Endothelial cell of umbilical vein (primary cell): ENCODE measurements around the gene MMAA. TPM values are rescaled to one million over a fixed set of nuclear protein-coding genes. Genes with fewer than 3 reads are reported as not detected.

Experiments
- BruUV-seq: library from RNA; stranded (reverse); fragments of 400-500 nt; replicated peaks from 2 replicates; lab custom pipeline; 2021; lab: Mats Ljungman, UMichigan
- CTCF ChIA-PET: fragments of 300-600, 350-600 bp; sonication (Branson Sonifier 250); formaldehyde crosslinking; loops from one replicate; lab custom pipeline; 2021; ENCODE audit warnings: antibody characterized with exemption, inconsistent platforms; lab: Charles Lee
- POLR2A ChIA-PET: fragments of 300-600, 350-600 bp; sonication (Branson Sonifier 250); formaldehyde crosslinking; loops from one replicate; lab custom pipeline; 2021; ENCODE audit warnings: antibody characterized with exemption, inconsistent platforms; lab: Charles Lee
- DNase-seq: peaks from one replicate; pipeline ENCODE4 v3.0.0-alpha.2; 2011; ENCODE audit warnings: low read depth, low spot score
- FAIRE-seq: peaks from 2 replicates; lab custom pipeline; 2011; peaks lifted over from hg19 to GRCh38; lab: Jason Lieb, UNC
- H2AFZ ChIP-seq: 2 replicates; pipeline ENCODE4 v1.6.0; 2012; ENCODE audit warnings: low read depth, low read length, control low read depth, inconsistent platforms
- H3K27ac ChIP-seq: 2 replicates; pipeline ENCODE4 v1.5.1; 2011; ENCODE audit warnings: low read depth, mild to moderate bottlenecking, control low read depth, low read length, moderate library complexity; ENCODE audit not compliant: insufficient read depth
- H3K27me3 ChIP-seq, 2 experiments: 2 replicates each; pipeline versions ENCODE4 v1.6.0 to v1.6.1; 2011; ENCODE audit warnings: low read length in 2 of 2, mixed read lengths in 1 of 2; ENCODE audit not compliant: control insufficient read depth in 2 of 2, insufficient read depth in 2 of 2
- H3K36me3 ChIP-seq, 2 experiments: 2 replicates in 1 of 2; 3 replicates in 1 of 2; pipeline ENCODE4 v1.5.1; 2011; ENCODE audit warnings: low read length in 2 of 2, mild to moderate bottlenecking in 1 of 2, moderate library complexity in 1 of 2; ENCODE audit not compliant: control insufficient read depth in 2 of 2, insufficient read depth in 2 of 2; ENCODE audit errors: extremely low read depth in 1 of 2
- H3K4me1 ChIP-seq: 3 replicates; pipeline ENCODE4 v1.5.1; 2011; ENCODE audit warnings: mild to moderate bottlenecking, low read length; ENCODE audit not compliant: control insufficient read depth, insufficient read depth; ENCODE audit errors: extremely low read depth
- H3K4me2 ChIP-seq: 2 replicates; pipeline ENCODE4 v1.6.1; 2011; ENCODE audit warnings: low read length, control low read depth, mixed read lengths; ENCODE audit not compliant: insufficient read depth
- H3K4me3 ChIP-seq, 3 experiments: fragments of 200-600 bp in 1 of 3; sonication (generic), shearing (Covaris generic) in 1 of 3; replicated peaks in 1 of 3; 2 replicates each; pipeline ENCODE4 v1.5.1; 2011 to 2016; ENCODE audit warnings: control low read depth in 3 of 3, low read length in 3 of 3, mild to moderate bottlenecking in 2 of 3, inconsistent platforms in 1 of 3, low read depth in 1 of 3, moderate library complexity in 1 of 3; ENCODE audit not compliant: insufficient read depth in 1 of 3
- H3K79me2 ChIP-seq: 2 replicates; pipeline ENCODE4 v1.6.0; 2012; ENCODE audit warnings: low read length, inconsistent platforms; ENCODE audit not compliant: control insufficient read depth, insufficient read depth
- H3K9ac ChIP-seq: replicated peaks from 2 replicates; pipeline ENCODE3; 2011; ENCODE audit warnings: low read length, control low read depth; ENCODE audit not compliant: insufficient read depth; ENCODE audit errors: extremely low read depth
- H3K9me1 ChIP-seq: replicated peaks from 3 replicates; pipeline ENCODE4 v1.6.0; 2011; ENCODE audit warnings: mild to moderate bottlenecking, low read length; ENCODE audit not compliant: control insufficient read depth, insufficient read depth; ENCODE audit errors: extremely low read depth
- H3K9me3 ChIP-seq: replicated peaks from 2 replicates; pipeline ENCODE4 v1.5.1; 2012; ENCODE audit warnings: low read length, inconsistent platforms; ENCODE audit not compliant: control insufficient read depth, insufficient read depth
- H4K20me1 ChIP-seq: replicated peaks from 2 replicates; pipeline ENCODE3; 2011; ENCODE audit warnings: mild to moderate bottlenecking, low read length; ENCODE audit not compliant: control insufficient read depth, insufficient read depth; ENCODE audit errors: extremely low read depth
- CTCF ChIP-seq, 2 donors: IDR thresholded peaks; 1 replicate in 1 of 2; 2 replicates in 1 of 2; pipeline ENCODE4 v1.5.1; 2011; ENCODE audit warnings: low read length in 2 of 2, mild to moderate bottlenecking in 2 of 2, moderate library complexity in 2 of 2, control low read depth in 1 of 2, inconsistent platforms in 1 of 2, low read depth in 1 of 2; ENCODE audit not compliant: insufficient read depth in 1 of 2; ENCODE audit errors: extremely low read depth in 1 of 2
- EZH2 ChIP-seq: IDR thresholded peaks from 2 replicates; pipeline ENCODE4 v1.6.1; 2012; ENCODE audit warnings: borderline replicate concordance, low read depth, mild to moderate bottlenecking, moderate library complexity, low read length, inconsistent platforms; ENCODE audit not compliant: severe bottlenecking
- FOS ChIP-seq: IDR thresholded peaks from 2 replicates; pipeline ENCODE4 v1.6.1; 2011; ENCODE audit warnings: mild to moderate bottlenecking, low read length, moderate library complexity, borderline replicate concordance; ENCODE audit not compliant: insufficient read depth
- GATA2 ChIP-seq: IDR thresholded peaks from 2 replicates; pipeline ENCODE4 v1.7.0; 2011; ENCODE audit warnings: low read depth, mild to moderate bottlenecking, moderate library complexity, mixed read lengths, low read length; ENCODE audit not compliant: insufficient read length, insufficient read depth
- JUN ChIP-seq: IDR thresholded peaks from 2 replicates; pipeline ENCODE4 v1.6.1; 2011; ENCODE audit warnings: borderline replicate concordance, low read depth; ENCODE audit not compliant: insufficient read length, insufficient read depth
- MAX ChIP-seq: IDR thresholded peaks from 2 replicates; pipeline ENCODE4 v1.6.1; 2011; ENCODE audit not compliant: insufficient read depth, insufficient read length
- MYC ChIP-seq: IDR thresholded peaks from one replicate; pipeline ENCODE4 v1.6.1; 2011; ENCODE audit warnings: mild to moderate bottlenecking, low read depth, low read length
- POLR2A ChIP-seq: IDR thresholded peaks from 2 replicates; pipeline ENCODE4 v1.6.1; 2012; ENCODE audit warnings: low read depth, mild to moderate bottlenecking, control low read depth, low read length
- POLR2AphosphoS5 ChIP-seq: IDR thresholded peaks from 2 replicates; pipeline ENCODE4 v1.6.1; 2012; ENCODE audit warnings: low read depth, mild to moderate bottlenecking, control low read depth, low read length, moderate library complexity; ENCODE audit not compliant: insufficient read depth
- dilution Hi-C: fragments of 300-500 bp; cut with MboI; formaldehyde crosslinking; loops from one replicate; pipeline ENCODE4 v1.15.0; 2019; ENCODE audit warnings: low sequenced_read_pairs; ENCODE audit not compliant: extremely low pct_ligation_motif_present
- intact Hi-C: fragments of 100-400 bp; cut with micrococcal nuclease; formaldehyde crosslinking; loops from one replicate; pipeline ENCODE4 v1.10.0; 2022
- polyA plus RNA-seq, 4 experiments: library from polyadenylated mRNA; depleted of rRNA in 3 of 4; stranded (reverse) in 3 of 4; unstranded in 1 of 4; fragments of >200 nt; gene quantifications; 2 replicates each; pipeline versions ENCODE4 v1.2.1 to v1.2.3, GENCODE V29; 2011 to 2012; ENCODE audit warnings: missing spikeins in 1 of 4
- total RNA-seq: library from RNA; stranded (reverse); gene quantifications from 2 replicates; pipeline ENCODE4 v1.2.3, GENCODE V29; 2021

The MMAA gene
- total and polyA plus RNA-seq, 2 donors (not counting 3 experiments of a cell fraction or from before 2014, with no cell fraction given), result 2.2 to 5.1 TPM

DNA sequence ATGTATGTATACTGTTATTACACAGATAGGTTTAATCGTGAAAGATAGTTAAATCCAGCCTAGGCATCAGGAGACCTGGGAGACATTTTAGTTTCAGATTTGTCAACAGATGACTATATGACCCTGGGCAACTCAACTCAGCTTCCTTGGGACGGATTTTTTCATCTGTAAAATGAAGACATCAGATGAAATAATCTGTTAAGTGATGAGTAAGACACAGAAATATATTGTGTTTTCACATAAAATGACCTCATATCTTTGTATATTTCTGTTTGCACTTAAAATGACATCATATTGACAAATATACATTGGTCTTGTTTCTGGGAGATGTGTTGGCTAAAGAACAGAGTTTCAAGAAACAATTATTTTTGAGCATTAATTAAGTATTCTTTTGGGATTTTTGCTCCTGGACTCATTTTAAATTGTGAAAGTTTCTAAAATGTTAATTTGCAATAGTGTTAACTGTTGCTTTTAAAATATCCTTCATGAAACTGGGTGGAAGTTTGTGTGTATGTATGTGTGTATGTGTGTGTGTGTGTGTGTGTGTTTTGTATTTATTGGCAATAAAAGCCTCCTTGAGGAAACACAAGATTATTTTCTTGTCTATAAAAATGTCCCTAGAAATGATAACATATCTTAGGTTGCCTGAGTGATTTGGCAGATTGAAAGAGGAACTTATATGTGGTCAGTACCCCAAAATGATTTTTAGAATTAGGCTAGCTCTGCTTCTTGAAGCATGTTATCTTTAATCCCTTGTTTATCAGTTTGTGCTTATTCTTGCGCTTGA lies 29.1 kb upstream of the MMAA start:
- Histone ChIP-seq H3K27me3 (peaks cover 17 to 24% of the 10 kb centered on the region in 2 experiments), H2AFZ (no peak overlapping the region), H3K9me3 (no peaks in the 10 kb centered on the region), H3K4me3 (no peak overlapping the region), H3K9ac (no peak overlapping the region), H3K9me1 (no peaks in the 10 kb centered on the region), H3K36me3 (no peaks in the 10 kb centered on the region), H3K4me2 (no peak overlapping the region), H3K4me1 (no peaks in the 10 kb centered on the region), H4K20me1 (no peaks in the 10 kb centered on the region), H3K27ac (no peak overlapping the region), H3K79me2 (no peaks in the 10 kb centered on the region)
- BruUV-seq, result no TSS peak
- POLR2A ChIA-PET, result no interaction called here
- CTCF ChIA-PET, result interaction anchor here (0.8 kb wide), 1 partner anchor 12 kb away, joined by 3 read pairs; no protein-coding TSS in a partner anchor
- no peak for FAIRE-seq
- intact Hi-C loops (no loop called here), dilution Hi-C loops (no loop called here)
- no peak for DNase-seq
- TF ChIP-seq MYC, result no peak
- peak; percentile 8 for TF ChIP-seq JUN

GRCh38 chr4:145602129-145602760 lies 16.9 kb upstream of the MMAA start:
- H3K4me2 ChIP-seq, result no peak overlapping the region
- H3K27ac ChIP-seq, result no peak overlapping the region
- H4K20me1 ChIP-seq, result no peaks in the 10 kb centered on the region
- peaks cover 7 to 13% of the 10 kb centered on the region in 2 experiments for H3K27me3 ChIP-seq
- H3K79me2 ChIP-seq, result no peaks in the 10 kb centered on the region
- no peak for DNase-seq
- no peaks in the 10 kb centered on the region for H3K9me1 ChIP-seq
- no peak overlapping the region for H3K9ac ChIP-seq
- no peak overlapping the region for H3K4me3 ChIP-seq
- intact Hi-C loops (no loop called here), dilution Hi-C loops (no loop called here)
- ChIA-PET CTCF (interaction anchor here (0.9 to 2.1 kb wide), 6 partner anchors 15 to 386 kb away, joined by 3 to 10 read pairs (median 6); no protein-coding TSS in a partner anchor), POLR2A (no interaction called here)
- H3K9me3 ChIP-seq, result no peaks in the 10 kb centered on the region
- H2AFZ ChIP-seq, result no peak overlapping the region
- TF ChIP-seq GATA2 (no peak), POLR2A (no peak), CTCF (IDR thresholded peaks at IDR 0.05; ENCODE audit: extremely low read depth in 1 of 2, insufficient read depth in 1 of 2, low read depth in 1 of 2, low read length in 2 of 2) (no peak), FOS (no peak), JUN (no peak), EZH2 (no peak), MAX (no peak), MYC (no peak), POLR2AphosphoS5 (no peak)
- no peak for FAIRE-seq
- no TSS peak for BruUV-seq
- H3K4me1 ChIP-seq, result no peaks in the 10 kb centered on the region
- no peaks in the 10 kb centered on the region for H3K36me3 ChIP-seq
